Fibroblast of peridontal ligament (primary cell): ENCODE measurements around the gene LY6G5C.

Experiments
- DNase-seq: peaks from one replicate; pipeline ENCODE4 v3.0.0-alpha.2; 2010; ENCODE audit errors: extremely low read depth

Gene LY6G5C

GRCh38 chr6:31691564-31692108 lies 10.8 kb upstream of the LY6G5C start:
- DNase-seq: no peak

GRCh38 chr6:31691078-31691463 lies 10.2 kb upstream of the LY6G5C start:
- DNase-seq: no peak

GRCh38 chr6:31690231-31691077 lies 9.6 kb upstream of the LY6G5C start:
- no peak for DNase-seq

GRCh38 chr6:31689249-31690110 lies 8.6 kb upstream of the LY6G5C start:
- DNase-seq: no peak

GRCh38 chr6:31687860-31688693 lies 7.2 kb upstream of the LY6G5C start:
- no peak for DNase-seq

- DNase-seq: no peak
Observed at GRCh38 chr6:31687321-31687720, 6.5 kb upstream of the LY6G5C start.

GRCh38 chr6:31686483-31686882 lies 5.6 kb upstream of the LY6G5C start:
- no peak for DNase-seq

GRCh38 chr6:31683591-31683990 lies 2.7 kb upstream of the LY6G5C start:
- DNase-seq: no peak

GRCh38 chr6:31681135-31681671 lies 336 bp upstream of the LY6G5C start:
- DNase-seq: no peak

- no peak for DNase-seq
Observed at GRCh38 chr6:31677955-31678354, 2.9 kb downstream of the LY6G5C start.

- no peak for DNase-seq
Observed at GRCh38 chr6:31676904-31677303, 4.0 kb downstream of the LY6G5C start.

- DNase-seq: no peak
Observed at GRCh38 chr6:31676322-31676903, 4.5 kb downstream of the LY6G5C start.

GRCh38 chr6:31669676-31670075 lies 11.2 kb downstream of the LY6G5C start, which contains the start of gene LY6G5B:
Gene LY6G5B, plus strand, starts transcription at chr6:31669976. Its CDS starts 975 bp downstream, at chr6:31670951.
- DNase-seq: no peak

GRCh38 chr6:31666337-31666965 lies 14.4 kb downstream of the LY6G5C start:
- no peak for DNase-seq

- DNase-seq: peak; percentile 95
Observed at GRCh38 chr6:31665501-31666336, 15.1 kb downstream of the LY6G5C start, which contains the start of gene CSNK2B. Gene CSNK2B, plus strand, starts transcription at chr6:31666080. Its CDS starts 752 bp downstream, at chr6:31666832.

- DNase-seq: peak; percentile 96
Observed at GRCh38 chr6:31664790-31665500, 15.9 kb downstream of the LY6G5C start, which contains the start of gene GPANK1. Gene GPANK1, minus strand, starts transcription at chr6:31664997. Its CDS starts 519 bp downstream, at chr6:31664478.

- peak; percentile 59 for DNase-seq
Observed at GRCh38 chr6:31663961-31664789, 16.7 kb downstream of the LY6G5C start.
